Hippocampal formation (tissue), 2 donors: ENCODE data around the gene BRSK1.

Experiments
- DNase-seq, 2 donors: peaks; one replicate each; lab custom pipeline; 2025; lab: John Stamatoyannopoulos, UW

BRSK1 gene

GRCh38 chr19:55273978-55274707 lies 9.7 kb upstream of the BRSK1 start:
- DNase-seq, result no peak

- DNase-seq, result no peak
These were observed 7.7 kb upstream of the BRSK1 start for GRCh38 chr19:55275851-55276719.

DNA sequence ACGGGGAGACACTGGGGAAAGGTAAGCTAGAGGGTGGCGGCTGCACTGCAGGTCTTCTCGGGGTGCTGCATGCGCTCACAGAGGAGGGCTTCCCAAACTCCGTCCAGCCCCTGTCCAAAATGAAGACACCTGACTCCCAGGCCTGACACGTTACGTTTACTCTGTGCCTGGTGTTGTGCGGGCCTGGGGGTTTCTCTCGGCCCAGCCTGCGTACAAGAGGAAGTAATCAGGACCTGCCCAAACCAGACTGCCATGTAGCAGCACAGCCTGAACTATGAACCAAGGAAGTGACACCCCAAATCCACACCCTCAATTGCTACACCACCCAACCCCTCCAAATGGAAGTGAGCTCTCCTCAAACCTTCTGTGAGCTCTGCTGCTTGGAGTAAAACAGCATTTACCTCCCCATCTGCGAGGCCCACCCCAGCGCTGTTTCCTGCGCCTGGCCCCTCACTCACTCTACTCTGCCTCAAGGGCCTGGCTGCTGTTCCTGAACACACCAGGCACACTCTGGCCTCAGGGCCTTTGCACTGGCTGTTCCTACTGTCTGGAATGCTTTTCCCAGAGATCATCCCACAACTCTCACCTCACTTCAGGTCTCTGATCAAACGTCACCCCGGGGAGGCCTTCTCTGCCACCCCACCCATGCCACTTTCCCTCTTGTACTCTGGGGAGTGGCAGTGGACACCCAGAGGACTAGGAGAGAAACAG lies 6.9 kb upstream of the BRSK1 start:
- no peak for DNase-seq

DNA sequence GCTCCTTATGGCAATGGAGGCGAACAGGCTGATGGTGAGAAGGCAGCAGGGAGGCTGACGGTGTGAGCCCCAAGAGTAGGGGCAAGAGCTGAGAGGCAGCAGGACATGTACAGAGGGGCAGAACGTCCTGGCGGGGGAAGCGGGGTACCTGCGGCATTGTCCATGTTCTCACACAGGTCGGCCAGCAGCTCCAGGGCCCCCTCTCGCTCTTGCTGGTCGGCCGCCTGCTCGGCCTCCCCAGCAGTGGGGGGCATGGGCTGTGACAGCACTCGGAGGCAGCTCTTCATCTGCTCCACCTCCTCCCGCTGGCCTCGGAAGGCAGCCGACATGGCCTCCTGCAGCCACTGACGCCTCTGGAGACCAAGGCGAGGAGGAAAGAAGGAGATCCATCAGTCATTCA lies 6.3 kb upstream of the BRSK1 start:
- no peak for DNase-seq

DNA sequence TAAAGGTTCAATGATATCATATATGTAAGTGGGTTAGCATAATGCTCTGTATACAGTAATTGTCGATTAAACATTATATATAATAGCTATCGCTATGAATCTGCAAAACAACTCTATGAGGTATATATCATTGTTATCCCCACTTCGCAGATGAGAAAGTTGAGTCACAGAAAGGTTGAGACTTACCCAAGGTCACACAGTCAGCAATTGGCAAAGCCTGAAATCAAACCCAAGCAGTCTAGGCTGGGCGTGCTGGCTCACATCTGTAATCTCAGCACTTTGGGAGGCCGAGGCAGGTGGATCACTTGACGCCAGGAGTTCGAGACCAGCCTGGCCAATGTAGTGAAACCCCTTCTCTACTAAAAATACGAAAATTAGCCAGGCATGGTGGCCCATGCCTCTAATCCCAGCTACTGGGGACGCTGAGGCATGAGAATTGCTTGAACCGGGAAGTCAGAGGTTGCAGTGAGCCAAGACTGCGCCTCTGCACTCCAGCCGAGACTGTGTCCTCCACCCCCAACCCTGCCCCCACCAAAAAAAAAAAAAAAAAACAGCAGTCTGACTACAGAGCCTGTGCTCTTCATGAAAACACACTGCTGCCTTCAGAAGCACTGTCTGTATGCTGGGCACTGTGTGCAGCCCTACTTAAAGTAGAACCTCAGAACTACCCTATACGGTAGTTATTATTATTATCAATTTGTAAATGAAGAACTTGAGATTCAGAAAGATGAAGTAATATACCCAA lies 5.2 kb upstream of the BRSK1 start:
- no peak for DNase-seq

DNA sequence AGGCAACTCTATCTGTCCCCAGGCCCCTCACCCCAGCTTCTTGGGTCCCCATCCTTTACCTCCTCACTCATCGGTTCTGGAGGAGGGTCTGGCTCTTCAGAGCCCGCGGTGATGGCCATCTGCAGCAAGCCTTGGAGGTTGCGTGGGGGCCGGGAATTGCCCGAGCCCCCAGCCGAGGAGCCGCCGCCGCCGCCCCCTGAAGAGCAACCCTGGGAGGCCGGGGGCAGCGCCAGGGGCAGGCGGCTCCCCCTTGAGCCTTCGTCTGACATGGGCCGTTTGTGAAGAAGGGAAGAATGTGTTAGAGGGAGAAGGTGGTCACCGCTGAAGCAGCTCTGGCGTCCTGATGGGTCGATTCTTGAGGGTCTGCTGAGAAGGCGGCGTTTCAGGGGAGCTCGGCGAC lies 4.5 kb upstream of the BRSK1 start:
- DNase-seq, result no peak

GRCh38 chr19:55279770-55280643 lies 3.8 kb upstream of the BRSK1 start, which contains the start of gene HSPBP1:
HSPBP1 (minus strand) TSS chr19:55280110; CDS start chr19:55279608, 502 bp downstream.
- peak; percentile 83 to 93 for DNase-seq

DNA sequence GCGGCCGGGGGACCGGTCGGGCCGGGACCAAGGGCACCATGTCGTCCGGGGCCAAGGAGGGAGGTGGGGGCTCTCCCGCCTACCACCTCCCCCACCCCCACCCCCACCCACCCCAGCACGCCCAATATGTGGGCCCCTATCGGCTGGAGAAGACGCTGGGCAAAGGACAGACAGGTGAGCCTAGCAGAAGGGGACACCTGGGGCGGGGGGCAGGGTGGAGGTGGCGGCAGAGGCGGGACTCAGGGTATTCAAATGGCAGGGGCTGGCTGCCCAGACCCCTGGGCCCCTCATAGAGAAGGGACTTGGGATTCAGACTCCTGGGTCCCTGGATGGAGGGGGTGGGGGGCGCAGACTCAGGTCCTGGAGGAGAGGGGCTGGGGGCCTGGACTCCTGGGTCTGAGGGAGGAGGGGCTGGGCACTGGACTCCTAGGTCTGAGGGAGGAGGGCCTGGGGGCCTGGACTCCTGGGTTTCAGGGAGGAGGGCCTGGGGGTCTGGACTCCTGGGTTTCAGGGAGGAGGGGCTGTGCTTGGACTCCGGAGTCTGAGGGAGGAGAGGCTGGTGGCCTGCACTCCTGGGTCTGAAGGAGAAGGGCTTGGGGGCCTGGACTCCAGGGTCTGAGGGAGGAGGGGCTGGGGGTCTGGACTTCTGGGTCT lies 735 bp downstream of the BRSK1 start:
- no peak for DNase-seq

- no peak for DNase-seq
These were observed 1.6 kb downstream of the BRSK1 start for GRCh38 chr19:55285229-55285890.

- DNase-seq, result peak; percentile 80 to 91
These were observed 3.7 kb downstream of the BRSK1 start for GRCh38 chr19:55287361-55288079.

GRCh38 chr19:55289117-55289796 lies 5.5 kb downstream of the BRSK1 start:
- DNase-seq, result no peak

GRCh38 chr19:55297267-55297666 lies 13.5 kb downstream of the BRSK1 start:
- DNase-seq, result no peak

GRCh38 chr19:55299991-55300390 lies 16.2 kb downstream of the BRSK1 start:
- no peak for DNase-seq

DNA sequence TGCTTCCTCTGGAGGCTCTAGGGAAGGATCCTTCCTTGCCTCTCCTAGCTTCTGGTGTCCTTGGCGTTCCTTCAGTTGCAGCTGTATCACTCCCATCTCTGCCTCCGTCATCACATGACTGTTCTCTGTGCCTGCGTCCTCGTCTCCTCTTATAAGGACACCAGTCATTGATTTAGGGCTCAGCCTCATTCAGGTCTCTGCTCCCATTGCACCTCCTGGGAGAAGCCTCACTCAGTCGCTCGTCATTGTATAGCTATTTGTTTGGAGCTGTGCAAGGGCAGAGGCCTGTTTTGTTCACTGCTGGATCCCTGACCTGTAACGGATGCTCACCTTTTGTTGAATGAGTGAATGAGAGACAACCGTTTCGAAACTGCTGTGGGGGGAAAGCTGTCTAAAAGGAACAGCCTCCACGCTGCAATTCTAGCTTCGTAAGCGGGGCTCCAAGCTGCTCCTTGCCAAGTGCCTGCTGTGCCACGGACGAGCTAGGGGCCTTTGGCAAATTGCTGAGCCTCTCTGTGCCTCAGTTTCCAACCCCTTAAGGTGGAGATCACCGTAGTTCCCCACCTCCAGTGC lies 17.2 kb downstream of the BRSK1 start:
- peak in 1 of 2 donors; percentile 52 for DNase-seq

GRCh38 chr19:55301459-55302317 lies 17.9 kb downstream of the BRSK1 start:
- peak; percentile 35 to 72 for DNase-seq

DNA sequence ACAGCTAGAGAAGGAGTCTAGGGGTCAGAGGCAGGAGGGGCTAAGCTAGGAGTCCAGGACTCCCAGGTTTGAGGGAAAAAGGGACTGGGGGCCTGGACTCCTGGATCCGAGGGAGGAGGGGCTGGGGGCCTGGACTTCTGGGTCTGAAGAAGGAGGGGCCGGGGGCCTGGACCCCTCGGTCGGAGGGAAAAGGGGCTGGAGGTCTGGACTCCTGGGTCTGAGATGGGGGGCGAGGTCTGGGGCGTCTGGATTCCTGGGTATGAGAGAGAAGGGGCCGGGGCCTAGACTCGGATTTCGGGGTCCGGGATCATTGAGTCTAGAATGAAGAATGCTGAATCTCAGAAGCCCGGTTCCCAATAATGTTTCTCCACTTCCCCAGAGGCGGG lies 18.5 kb downstream of the BRSK1 start:
- DNase-seq, result no peak

DNA sequence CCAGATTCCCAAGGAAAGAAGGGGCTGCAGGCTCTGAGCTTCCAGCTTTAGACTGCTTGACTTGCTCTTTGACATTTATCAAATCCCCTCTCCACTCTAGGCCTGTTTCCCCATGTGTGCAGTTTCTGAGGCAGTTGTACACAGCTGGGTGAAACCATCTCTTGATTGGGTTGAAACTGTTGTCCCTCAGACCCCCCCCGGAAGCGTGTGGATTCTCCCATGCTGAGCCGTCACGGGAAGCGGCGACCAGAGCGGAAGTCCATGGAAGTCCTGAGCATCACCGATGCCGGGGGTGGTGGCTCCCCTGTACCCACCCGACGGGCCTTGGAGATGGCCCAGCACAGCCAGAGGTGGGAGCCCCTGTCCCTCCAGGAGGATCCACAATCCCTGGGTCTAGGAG lies 19.7 kb downstream of the BRSK1 start:
- DNase-seq, result no peak
